ENCODE data around the gene HS3ST1.

Gene HS3ST1

GRCh38 chr4:11431111-11431510 lies 2.4 kb upstream of the HS3ST1 start:
- no peak for DNase-seq (ENCODE audit: low spot score)

- DNase-seq (ENCODE audit: low spot score): no peak
Observed at GRCh38 chr4:11430536-11430935, 1.8 kb upstream of the HS3ST1 start.

- no peak for DNase-seq (ENCODE audit: low spot score)
Observed at GRCh38 chr4:11429699-11430045, 978 bp upstream of the HS3ST1 start.

GRCh38 chr4:11428899-11429698 lies 405 bp upstream of the HS3ST1 start:
- DNase-seq (ENCODE audit: low spot score): no peak

GRCh38 chr4:11427121-11427996 lies 1.3 kb downstream of the HS3ST1 start:
- DNase-seq (ENCODE audit: low spot score): no peak

GRCh38 chr4:11426731-11427120 lies 2.0 kb downstream of the HS3ST1 start:
- no peak for DNase-seq (ENCODE audit: low spot score)

- DNase-seq (ENCODE audit: low spot score): no peak
Observed at GRCh38 chr4:11426003-11426402, 2.7 kb downstream of the HS3ST1 start.

- no peak for DNase-seq (ENCODE audit: low spot score)
Observed at GRCh38 chr4:11424856-11425255, 3.8 kb downstream of the HS3ST1 start.

GRCh38 chr4:11424000-11424399 lies 4.7 kb downstream of the HS3ST1 start:
- DNase-seq (ENCODE audit: low spot score): no peak

- no peak for DNase-seq (ENCODE audit: low spot score)
Observed at GRCh38 chr4:11423465-11423864, 5.2 kb downstream of the HS3ST1 start.

GRCh38 chr4:11421116-11421515 lies 7.6 kb downstream of the HS3ST1 start:
- DNase-seq (ENCODE audit: low spot score): no peak

- no peak for DNase-seq (ENCODE audit: low spot score)
Observed at GRCh38 chr4:11420327-11420726, 8.4 kb downstream of the HS3ST1 start.

- no peak for DNase-seq (ENCODE audit: low spot score)
Observed at GRCh38 chr4:11418610-11419009, 10.1 kb downstream of the HS3ST1 start.

GRCh38 chr4:11416767-11417113 lies 12.0 kb downstream of the HS3ST1 start:
- no peak for DNase-seq (ENCODE audit: low spot score)

- DNase-seq (ENCODE audit: low spot score): no peak
Observed at GRCh38 chr4:11416071-11416766, 12.5 kb downstream of the HS3ST1 start.

- DNase-seq (ENCODE audit: low spot score): no peak
Observed at GRCh38 chr4:11415409-11416070, 13.2 kb downstream of the HS3ST1 start.

GRCh38 chr4:11412211-11412610 lies 16.5 kb downstream of the HS3ST1 start:
- no peak for DNase-seq (ENCODE audit: low spot score)

GRCh38 chr4:11409632-11410031 lies 19.1 kb downstream of the HS3ST1 start:
- no peak for DNase-seq (ENCODE audit: low spot score)

GRCh38 chr4:11408233-11408967 lies 20.3 kb downstream of the HS3ST1 start:
- no peak for DNase-seq (ENCODE audit: low spot score)

- DNase-seq (ENCODE audit: low spot score): no peak
Observed at GRCh38 chr4:11407551-11407950, 21.1 kb downstream of the HS3ST1 start.

GRCh38 chr4:11404431-11404830 lies 24.3 kb downstream of the HS3ST1 start:
- no peak for DNase-seq (ENCODE audit: low spot score)

GRCh38 chr4:11402192-11402591 lies 26.5 kb downstream of the HS3ST1 start:
- DNase-seq (ENCODE audit: low spot score): no peak

Measured in AG08395 (cell line).